Liver (tissue), 9 donors: ENCODE results near the gene RPL23. TPM values are rescaled to one million over a fixed set of nuclear protein-coding genes. Genes with fewer than 3 reads are reported as not detected.

ENCODE experiments used
- DNase-seq: peaks from one replicate; pipeline ENCODE4 v3.0.0-alpha.2; 2017; ENCODE audit warnings: low spot score
- H3K27ac ChIP-seq, 2 donors: one replicate each; pipeline ENCODE4 v1.7.0; 2013; ENCODE audit warnings: inconsistent platforms in 2 of 2, low read length in 2 of 2, control low read depth in 1 of 2, low read depth in 1 of 2, mild to moderate bottlenecking in 1 of 2
- H3K27me3 ChIP-seq, 4 donors: one replicate each; pipeline versions ENCODE4 v1.6.1 to v1.7.0; 2013; ENCODE audit warnings: low read length in 3 of 4, inconsistent platforms in 1 of 4, mild to moderate bottlenecking in 1 of 4, moderate library complexity in 1 of 4; ENCODE audit not compliant: control insufficient read depth in 4 of 4, insufficient read depth in 4 of 4
- H3K36me3 ChIP-seq, 4 donors: one replicate each; pipeline versions ENCODE4 v1.6.1 to v1.7.0; 2013; ENCODE audit warnings: low read length in 3 of 4, mild to moderate bottlenecking in 3 of 4, low read depth in 1 of 4, moderate library complexity in 1 of 4; ENCODE audit not compliant: control insufficient read depth in 4 of 4, insufficient read depth in 3 of 4
- H3K4me1 ChIP-seq, 4 donors: one replicate each; pipeline versions ENCODE4 v1.6.1 to v1.7.0; 2013; ENCODE audit warnings: low read length in 3 of 4, mild to moderate bottlenecking in 3 of 4, moderate library complexity in 1 of 4; ENCODE audit not compliant: control insufficient read depth in 4 of 4, insufficient read depth in 4 of 4
- H3K4me3 ChIP-seq, 3 donors: one replicate each; pipeline versions ENCODE4 v1.6.1 to v1.7.0; 2013; ENCODE audit warnings: low read length in 3 of 3, control low read depth in 1 of 3, low read depth in 1 of 3, mild to moderate bottlenecking in 1 of 3
- H3K9ac ChIP-seq, 2 donors: one replicate each; pipeline ENCODE4 v1.7.0; 2013; ENCODE audit warnings: low read length in 2 of 2, mild to moderate bottlenecking in 2 of 2, moderate library complexity in 2 of 2, control low read depth in 1 of 2, low read depth in 1 of 2
- H3K9me3 ChIP-seq, 4 donors: one replicate each; pipeline versions ENCODE4 v1.6.1 to v1.7.0; 2013; ENCODE audit warnings: low read length in 3 of 4; ENCODE audit not compliant: control insufficient read depth in 4 of 4
- CTCF ChIP-seq: fragments of 150-350 bp; IDR thresholded peaks from 2 replicates; pipeline ENCODE4 v1.5.1; 2017; ENCODE audit warnings: improper control_type of control experiment, low read depth, low read length; ENCODE audit not compliant: missing input control
- EGR1 ChIP-seq, 2 donors: IDR thresholded peaks; 2 replicates each; pipeline ENCODE4 v1.6.1; 2016 to 2018; ENCODE audit warnings: antibody characterized with exemption in 2 of 2, low read depth in 2 of 2
- FOXA1 ChIP-seq: IDR thresholded peaks from 2 replicates; pipeline ENCODE4 v1.6.1; 2016; ENCODE audit warnings: antibody characterized with exemption
- FOXA2 ChIP-seq: IDR thresholded peaks from 2 replicates; pipeline ENCODE4 v1.6.1; 2016; ENCODE audit warnings: antibody characterized with exemption
- GABPA ChIP-seq, 2 donors: IDR thresholded peaks in 1 of 2; conservative IDR thresholded peaks in 1 of 2; 2 replicates each; pipeline ENCODE4 v1.6.1; 2016; ENCODE audit warnings: antibody characterized with exemption in 2 of 2, mild to moderate bottlenecking in 1 of 2, moderate library complexity in 1 of 2
- HNF4G ChIP-seq: IDR thresholded peaks from 2 replicates; pipeline ENCODE4 v1.6.1; 2016; ENCODE audit warnings: antibody characterized with exemption
- JUND ChIP-seq, 2 donors: IDR thresholded peaks; 2 replicates each; pipeline ENCODE4 v1.6.1; 2016; ENCODE audit warnings: antibody characterized with exemption in 2 of 2
- MAX ChIP-seq: IDR thresholded peaks from 2 replicates; pipeline ENCODE4 v1.6.1; 2016; ENCODE audit warnings: antibody characterized with exemption
- NR2F2 ChIP-seq: IDR thresholded peaks from 2 replicates; pipeline ENCODE4 v1.6.1; 2016; ENCODE audit warnings: antibody characterized with exemption
- RAD21 ChIP-seq, 2 donors: IDR thresholded peaks; 2 replicates each; pipeline ENCODE4 v1.6.1; 2016; ENCODE audit warnings: antibody characterized with exemption in 2 of 2, mild to moderate bottlenecking in 2 of 2
- REST ChIP-seq: IDR thresholded peaks from 2 replicates; pipeline ENCODE4 v1.6.1; 2016; ENCODE audit warnings: antibody characterized with exemption, mild to moderate bottlenecking
- RXRA ChIP-seq, 2 donors: IDR thresholded peaks; 2 replicates each; pipeline ENCODE4 v1.6.1; 2017 to 2018; ENCODE audit warnings: antibody characterized with exemption in 2 of 2, mild to moderate bottlenecking in 1 of 2
- YY1 ChIP-seq: IDR thresholded peaks from 2 replicates; pipeline ENCODE4 v1.6.1; 2016; ENCODE audit warnings: antibody characterized with exemption, mild to moderate bottlenecking
- ZBTB33 ChIP-seq: IDR thresholded peaks from 2 replicates; pipeline ENCODE4 v1.6.1; 2016; ENCODE audit warnings: antibody characterized with exemption
- WGBS: extraction: QIAGEN DNeasy Blood & Tissue Kit; methylation state at CpG from one replicate; pipeline ENCODE4 v1.1.7; 2013; 5-methylcytosine and 5-hydroxymethylcytosine counted together
- polyA plus RNA-seq, 2 donors: library from polyadenylated mRNA; stranded (reverse) in 1 of 2; unstranded in 1 of 2; fragments of 200-250 nt in 1 of 2; fragments of >200 nt in 1 of 2; fragmentation: Nextera tagmentation in 1 of 2; extraction: Ambion mirVana in 1 of 2; gene quantifications; one replicate each; pipeline versions ENCODE4 v1.2.1 to v1.2.3, GENCODE V29; 2013 to 2015
- total RNA-seq, 2 donors: library from RNA; depleted of rRNA; stranded (reverse); fragments of >200 nt; gene quantifications; one replicate each; pipeline ENCODE4 v1.2.3, GENCODE V29; 2014
- donor health status: healthy.
- donor health status: healthy.
- donor health status: healthy.
- donor health status: healthy.
- donor health status: healthy.

Gene RPL23
- total and polyA plus RNA-seq, 4 donors: 284 to 797 (median 646) TPM

GRCh38 chr17:38890410-38890746 is 36.9 kb upstream of the RPL23 start:
- no peaks in the 10 kb centered on the region for H3K9me3 ChIP-seq
- peaks cover 7 to 19% (median 14%) of the 10 kb centered on the region in 4 donors for H3K36me3 ChIP-seq
- H3K9ac ChIP-seq: no peak overlapping the region
- DNase-seq: no peak
- no peak for TF ChIP-seq JUND (IDR thresholded peaks at IDR 0.05)
- TF ChIP-seq ZBTB33: no peak
- TF ChIP-seq FOXA1: no peak
- no peak for TF ChIP-seq EGR1 (IDR thresholded peaks at IDR 0.05; ENCODE audit: low read depth in 2 of 2)
- TF ChIP-seq FOXA2: no peak
- H3K4me3 ChIP-seq: no peak overlapping the region
- H3K27me3 ChIP-seq: no peaks in the 10 kb centered on the region
- H3K4me1 ChIP-seq: peaks cover 24 to 52% (median 40%) of the 10 kb centered on the region in 4 donors
- no peak overlapping the region for H3K27ac ChIP-seq
- 84% methylated on average over 8 of the region's 8 CpGs for WGBS

GRCh38 chr17:38889745-38890409 is 36.4 kb upstream of the RPL23 start:
- no peak overlapping the region for H3K27ac ChIP-seq
- H3K27me3 ChIP-seq: no peaks in the 10 kb centered on the region
- peaks cover 28 to 57% (median 45%) of the 10 kb centered on the region in 4 donors for H3K4me1 ChIP-seq
- whole genome bisulfite sequencing: 86% methylated on average over 12 of the region's 12 CpGs
- DNase-seq: no peak
- no peak overlapping the region for H3K4me3 ChIP-seq
- H3K9me3 ChIP-seq: no peaks in the 10 kb centered on the region
- H3K36me3 ChIP-seq: peaks cover 7 to 19% (median 14%) of the 10 kb centered on the region in 4 donors
- H3K9ac ChIP-seq: no peak overlapping the region
- TF ChIP-seq MAX: no peak
- TF ChIP-seq RAD21 (IDR thresholded peaks at IDR 0.05): no peak

GRCh38 chr17:38888842-38889241 is 35.3 kb upstream of the RPL23 start:
- Histone ChIP-seq H3K9ac (no peak overlapping the region), H3K4me3 (no peak overlapping the region), H3K9me3 (no peaks in the 10 kb centered on the region), H3K27me3 (no peaks in the 10 kb centered on the region), H3K4me1 (peaks cover 31 to 57% (median 47%) of the 10 kb centered on the region in 4 donors), H3K36me3 (peaks cover 7 to 19% (median 14%) of the 10 kb centered on the region in 4 donors), H3K27ac (no peak overlapping the region)
- 87% methylated on average over 9 of the region's 9 CpGs for WGBS
- TF ChIP-seq YY1: no peak
- no peak for TF ChIP-seq NR2F2
- no peak for TF ChIP-seq REST
- no peak for TF ChIP-seq HNF4G
- TF ChIP-seq FOXA2: no peak
- TF ChIP-seq FOXA1: no peak
- TF ChIP-seq RAD21 (IDR thresholded peaks at IDR 0.05): no peak
- no peak for TF ChIP-seq JUND (IDR thresholded peaks at IDR 0.05)
- no peak for TF ChIP-seq MAX
- TF ChIP-seq ZBTB33: no peak
- no peak for TF ChIP-seq RXRA (IDR thresholded peaks at IDR 0.05)
- no peak for TF ChIP-seq CTCF
- no peak for TF ChIP-seq GABPA (IDR thresholded peaks at IDR 0.05 in 1 of 2, conservative IDR thresholded peaks at IDR 0.05 in 1 of 2)
- DNase-seq: no peak
